Parathyroid adenoma (tissue), 2 donors: ENCODE data around the gene PLAA.

Experiments
- H2AFZ ChIP-seq: fragments of 300-600 bp; sonication (generic); one replicate; pipeline ENCODE4 v1.7.0; 2017; ENCODE audit warnings: antibody characterized with exemption, mild to moderate bottlenecking
- H3K27ac ChIP-seq: fragments of 300-600 bp; sonication (generic); one replicate; pipeline ENCODE4 v1.7.0; 2017
- H3K27me3 ChIP-seq: fragments of 300-600 bp; sonication (generic); one replicate; pipeline ENCODE4 v1.7.0; 2017; ENCODE audit warnings: low read length; ENCODE audit not compliant: control insufficient read depth, insufficient read depth
- H3K36me3 ChIP-seq: fragments of 300-600 bp; sonication (generic); one replicate; pipeline ENCODE4 v1.7.0; 2017; ENCODE audit warnings: low read length; ENCODE audit not compliant: control insufficient read depth, insufficient read depth
- H3K4me1 ChIP-seq: fragments of 300-600 bp; sonication (generic); one replicate; pipeline ENCODE4 v1.7.0; 2017; ENCODE audit warnings: control low read depth
- H3K4me2 ChIP-seq: fragments of 300-600 bp; sonication (generic); one replicate; pipeline ENCODE4 v1.7.0; 2017; ENCODE audit warnings: low read length
- H3K4me3 ChIP-seq: fragments of 300-600 bp; sonication (generic); one replicate; pipeline ENCODE4 v1.7.0; 2017; ENCODE audit warnings: low read depth, low read length
- H3K79me2 ChIP-seq: fragments of 300-600 bp; sonication (generic); one replicate; pipeline ENCODE4 v1.7.0; 2017; ENCODE audit warnings: control low read depth
- H3K9ac ChIP-seq: fragments of 300-600 bp; sonication (generic); one replicate; pipeline ENCODE4 v1.7.0; 2017; ENCODE audit warnings: mild to moderate bottlenecking
- H3K9me3 ChIP-seq: fragments of 300-600 bp; sonication (generic); one replicate; pipeline ENCODE4 v1.7.0; 2017; ENCODE audit warnings: low read length; ENCODE audit not compliant: control insufficient read depth
- CTCF ChIP-seq: fragments of 300-600 bp; sonication (generic); IDR thresholded peaks from one replicate; pipeline ENCODE4 v1.7.0; 2017; ENCODE audit warnings: antibody characterized with exemption, mild to moderate bottlenecking
- donor health status: primary hyperparathyroidism.

Gene PLAA

GRCh38 chr9:26925609-26926008 lies 21.4 kb downstream of the PLAA start:
- Histone ChIP-seq H3K4me1 (no peaks in the 10 kb centered on the region), H3K27ac (no peak overlapping the region), H3K9me3 (no peaks in the 10 kb centered on the region), H3K27me3 (no peaks in the 10 kb centered on the region), H3K9ac (no peak overlapping the region), H2AFZ (no peak overlapping the region), H3K4me2 (no peak overlapping the region), H3K36me3 (no peaks in the 10 kb centered on the region), H3K79me2 (no peaks in the 10 kb centered on the region), H3K4me3 (no peak overlapping the region)
- TF ChIP-seq CTCF, result no peak

GRCh38 chr9:26919698-26920097 lies 27.3 kb downstream of the PLAA start:
- Histone ChIP-seq H3K79me2 (no peaks in the 10 kb centered on the region), H3K9ac (no peak overlapping the region), H3K27me3 (no peaks in the 10 kb centered on the region), H3K4me3 (no peak overlapping the region), H3K4me2 (no peak overlapping the region), H3K4me1 (no peaks in the 10 kb centered on the region), H3K36me3 (no peaks in the 10 kb centered on the region), H2AFZ (no peak overlapping the region), H3K27ac (no peak overlapping the region), H3K9me3 (no peaks in the 10 kb centered on the region)
- TF ChIP-seq CTCF, result no peak

- H3K27me3 ChIP-seq, result no peaks in the 10 kb centered on the region
- no peak overlapping the region for H3K4me2 ChIP-seq
- H3K4me3 ChIP-seq, result no peak overlapping the region
- H2AFZ ChIP-seq, result no peak overlapping the region
- H3K4me1 ChIP-seq, result no peaks in the 10 kb centered on the region
- H3K36me3 ChIP-seq, result no peaks in the 10 kb centered on the region
- no peak for TF ChIP-seq CTCF
- no peak overlapping the region for H3K9ac ChIP-seq
- H3K9me3 ChIP-seq, result no peaks in the 10 kb centered on the region
- H3K27ac ChIP-seq, result no peak overlapping the region
- no peaks in the 10 kb centered on the region for H3K79me2 ChIP-seq
Measured at GRCh38 chr9:26913138-26913668, 33.8 kb downstream of the PLAA start.

GRCh38 chr9:26904671-26905070 lies 42.4 kb downstream of the PLAA start:
- Histone ChIP-seq H3K9me3 (no peaks in the 10 kb centered on the region), H2AFZ (no peak overlapping the region), H3K9ac (no peak overlapping the region), H3K4me3 (no peak overlapping the region), H3K36me3 (no peaks in the 10 kb centered on the region), H3K79me2 (no peaks in the 10 kb centered on the region), H3K4me1 (no peaks in the 10 kb centered on the region), H3K4me2 (no peak overlapping the region), H3K27me3 (no peaks in the 10 kb centered on the region), H3K27ac (no peak overlapping the region)
- TF ChIP-seq CTCF, result no peak

- Histone ChIP-seq H3K9me3 (no peaks in the 10 kb centered on the region), H3K27me3 (no peaks in the 10 kb centered on the region), H3K27ac (no peak overlapping the region), H3K4me1 (no peaks in the 10 kb centered on the region), H3K9ac (no peak overlapping the region), H3K4me2 (no peak overlapping the region), H2AFZ (no peak overlapping the region), H3K79me2 (no peaks in the 10 kb centered on the region), H3K4me3 (no peak overlapping the region), H3K36me3 (no peaks in the 10 kb centered on the region)
- TF ChIP-seq CTCF, result no peak
Measured at GRCh38 chr9:26904070-26904469, 43.0 kb downstream of the PLAA start.
